Cortex of kidney (tissue), 1 donor: ENCODE measurements around the gene TAF1A.
"Not testable (repeated sequence)": the region's sequence is repeated elsewhere in the genome, so short reads cannot be mapped to it uniquely, and the experiment has no call there.

Experiments
- DNase-seq: peaks from one replicate; lab custom pipeline; 2025; lab: John Stamatoyannopoulos, UW

Gene TAF1A

DNA sequence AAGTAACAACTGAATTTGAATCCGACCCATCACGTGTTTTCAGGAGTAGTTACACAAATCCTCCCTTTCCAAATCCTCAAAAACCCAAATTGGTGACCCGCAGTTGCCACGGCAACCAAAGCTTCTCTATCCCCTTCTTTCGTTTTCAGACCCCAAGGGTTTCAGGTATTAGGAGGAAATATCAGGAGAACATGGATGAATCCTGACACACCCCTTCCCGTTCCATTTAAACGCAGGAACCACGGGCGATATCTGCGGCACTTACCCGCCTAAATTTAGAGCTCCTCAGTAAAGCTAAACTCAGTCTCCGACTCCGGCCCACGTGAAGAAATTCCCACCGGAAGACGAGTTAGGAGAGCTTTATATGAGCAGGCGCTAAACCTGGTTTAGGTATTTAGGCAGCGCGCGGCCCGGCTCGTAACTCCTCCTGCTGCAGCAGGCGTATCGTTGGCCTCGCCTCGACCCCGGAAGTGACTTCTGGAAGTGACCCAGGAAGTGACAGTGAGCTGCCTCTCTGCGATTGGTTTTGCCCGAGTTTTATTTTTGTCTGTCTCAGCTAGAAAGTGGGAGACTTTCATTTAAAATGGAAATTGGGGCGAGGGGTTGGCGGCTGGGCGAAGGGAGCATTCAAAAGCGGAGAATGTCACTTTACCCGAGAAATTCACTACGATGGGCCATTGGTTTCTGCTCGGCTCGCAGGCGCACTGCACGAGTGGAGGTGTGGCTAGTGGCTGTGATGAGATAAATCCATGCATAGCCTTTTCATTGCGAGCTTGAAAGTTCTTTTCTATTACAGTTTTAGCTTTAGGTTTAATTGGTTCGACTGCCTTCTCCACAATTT, at the start of gene TAF1A:
TAF1A (minus strand) TSS at position 472 of the 841 bp plus-strand sequence.
- DNase-seq, result no peak

DNA sequence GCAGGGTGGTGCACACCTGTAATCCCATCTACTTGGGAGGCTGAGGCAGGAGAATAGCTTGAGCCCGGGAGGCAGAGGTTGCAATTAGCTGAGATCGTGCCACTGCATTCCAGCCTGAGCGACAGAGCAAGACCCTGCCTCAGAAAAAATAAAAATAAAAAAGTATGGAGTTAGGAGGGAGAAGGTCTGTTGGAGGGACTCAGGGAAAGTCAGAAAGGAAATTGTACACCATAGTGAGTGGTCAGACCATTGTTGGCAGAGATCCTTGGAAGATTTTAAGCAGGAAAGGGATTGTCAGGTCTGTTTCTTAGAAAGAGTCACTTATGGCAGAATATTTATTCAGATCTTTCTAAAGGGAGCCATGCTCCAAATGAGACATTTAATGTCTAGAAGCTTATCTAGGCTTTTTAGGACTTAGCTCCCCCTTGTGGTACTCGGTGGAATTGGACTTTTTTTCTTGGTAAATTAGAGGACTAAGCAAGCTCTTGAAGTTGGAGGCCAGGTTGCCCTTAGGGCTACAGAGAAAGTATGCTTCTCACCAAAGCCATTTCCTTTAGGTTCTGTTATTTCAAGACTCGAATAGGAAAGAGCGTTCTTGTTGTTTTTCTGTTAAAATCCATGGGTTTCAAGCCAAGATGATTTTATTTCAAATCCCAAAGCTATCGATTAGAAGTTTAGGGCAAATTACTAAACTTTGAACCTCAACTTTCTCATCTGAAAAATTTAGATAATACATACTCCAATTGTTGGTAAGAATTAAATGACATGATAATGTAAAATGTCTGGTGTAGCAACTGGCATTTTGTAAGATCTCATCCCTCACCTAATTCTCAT, 44.7 kb upstream of the TAF1A start:
- no peak for DNase-seq

DNA sequence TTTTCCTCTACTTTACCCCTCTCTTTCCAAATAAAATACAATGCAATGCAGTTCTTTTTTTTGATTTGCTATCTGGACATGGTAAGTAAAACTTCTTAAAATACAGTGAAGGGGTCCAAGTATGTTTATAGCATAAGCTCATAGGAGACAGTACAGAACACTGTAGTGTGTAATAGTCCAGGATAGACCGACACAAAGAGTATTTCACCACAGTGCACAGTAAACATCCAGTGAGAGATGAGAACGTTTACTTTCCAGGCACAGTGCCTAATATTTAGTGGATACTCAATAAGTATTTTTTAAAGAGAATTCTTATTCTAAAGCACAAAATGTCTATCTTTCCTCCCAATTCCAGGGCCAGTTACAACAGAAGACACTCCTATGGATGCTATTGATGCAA, 43.0 kb upstream of the TAF1A start:
- DNase-seq, result no peak

DNA sequence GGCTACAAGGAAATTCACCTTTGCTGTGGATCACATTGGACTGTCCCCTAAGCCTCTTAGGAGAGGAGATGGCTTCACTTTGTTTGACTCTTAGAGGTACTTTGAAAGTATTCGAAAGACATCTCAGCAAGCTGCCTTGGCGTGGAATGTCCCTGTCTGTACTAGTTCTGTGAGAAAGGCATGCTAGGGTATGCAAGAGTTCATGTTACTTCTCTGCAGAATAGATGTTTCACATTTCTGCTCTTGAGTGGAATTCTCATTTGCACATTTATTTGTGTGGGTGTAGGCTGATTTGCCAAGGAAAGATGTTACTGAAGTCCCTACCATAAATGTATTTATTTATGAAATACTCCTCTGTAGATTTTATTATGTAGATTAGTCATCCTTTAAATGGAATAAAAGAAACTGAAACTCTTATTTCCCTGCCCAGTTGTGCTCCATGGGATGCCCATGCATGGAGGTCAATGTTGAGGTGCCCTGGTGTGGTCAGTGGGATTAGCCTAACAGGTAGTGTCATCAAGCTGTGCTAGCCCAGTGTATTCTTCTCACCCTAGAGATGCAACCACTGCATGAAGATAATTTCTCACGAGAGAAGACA, 42.0 kb upstream of the TAF1A start:
- no peak for DNase-seq

DNA sequence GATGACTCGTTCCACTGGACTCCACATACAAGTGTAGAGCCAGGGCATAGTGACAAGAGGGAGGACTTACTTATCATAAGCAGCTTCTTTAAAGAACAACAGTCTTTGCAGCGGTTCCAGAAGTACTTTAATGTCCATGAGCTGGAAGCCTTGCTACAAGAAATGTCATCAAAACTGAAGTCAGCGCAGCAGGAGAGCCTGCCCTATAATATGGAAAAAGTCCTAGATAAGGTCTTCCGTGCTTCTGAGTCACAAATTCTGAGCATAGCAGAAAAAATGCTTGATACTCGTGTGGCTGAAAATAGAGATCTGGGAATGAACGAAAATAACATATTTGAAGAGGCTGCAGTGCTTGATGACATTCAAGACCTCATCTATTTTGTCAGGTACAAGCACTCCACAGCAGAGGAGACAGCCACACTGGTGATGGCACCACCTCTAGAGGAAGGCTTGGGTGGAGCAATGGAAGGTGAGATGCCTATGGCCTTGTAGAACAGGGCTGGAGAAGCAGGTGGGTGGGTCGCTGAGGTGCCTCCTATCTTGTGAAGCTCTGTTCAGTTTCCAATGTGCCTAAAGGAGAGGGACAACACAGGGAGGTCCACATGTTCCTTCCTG, 40.3 kb upstream of the TAF1A start:
- DNase-seq, result no peak

DNA sequence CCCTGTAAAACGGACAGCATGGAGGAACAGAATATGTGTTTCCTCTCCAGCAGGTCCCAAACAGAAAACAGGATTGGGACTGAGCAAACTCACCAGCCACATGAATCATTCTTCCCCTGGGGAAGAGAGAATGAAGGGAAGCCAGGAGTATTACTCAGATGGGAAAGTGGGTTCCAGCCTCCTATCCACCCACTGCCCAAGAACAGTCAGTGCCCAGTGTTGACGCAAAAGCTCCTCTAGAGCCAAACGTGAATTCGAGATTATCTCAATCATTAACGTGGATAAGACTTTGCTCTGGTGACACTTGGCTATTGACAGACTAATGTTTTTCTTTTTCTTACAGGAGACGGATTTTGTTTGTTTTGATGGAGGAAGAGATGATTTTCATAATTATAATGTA, 37.5 kb upstream of the TAF1A start:
- DNase-seq, result no peak

DNA sequence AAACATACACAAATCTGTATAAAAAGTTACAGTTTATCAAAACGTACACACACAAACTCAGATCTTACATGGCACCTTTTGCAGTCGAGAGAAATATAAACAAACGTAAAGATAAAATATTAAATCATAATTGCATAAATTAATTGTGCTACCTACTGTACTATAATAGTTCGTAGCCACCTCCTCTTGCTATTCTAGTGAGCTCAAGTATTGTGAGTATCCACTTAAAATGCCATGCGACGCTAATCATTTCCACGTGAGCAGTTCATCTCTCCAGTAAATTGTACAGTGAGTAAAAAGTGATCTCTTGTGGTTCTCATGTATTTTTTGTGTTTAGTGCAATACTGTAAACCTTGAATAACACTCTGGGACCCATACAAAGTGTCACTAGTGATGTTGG, 34.5 kb upstream of the TAF1A start:
- DNase-seq, result no peak

DNA sequence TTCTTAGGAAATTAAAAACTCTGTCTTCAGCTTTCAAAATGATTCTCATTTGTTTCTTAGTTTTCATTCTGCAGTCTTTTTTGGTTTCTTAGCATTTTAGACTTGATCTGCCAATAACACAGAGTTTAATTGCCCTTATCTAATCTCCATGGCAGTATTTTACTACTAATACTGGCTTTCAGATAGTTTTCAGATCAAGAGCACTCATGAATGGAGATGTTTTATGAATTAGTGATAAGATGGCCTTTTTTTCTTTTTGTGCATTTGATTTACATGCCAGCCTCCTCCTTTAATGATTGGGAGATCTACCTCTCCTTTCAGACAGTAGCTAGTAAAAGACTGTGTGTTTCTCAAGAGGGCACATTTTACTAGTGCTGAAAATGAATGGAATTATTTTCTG, 33.7 kb upstream of the TAF1A start:
- no peak for DNase-seq

DNA sequence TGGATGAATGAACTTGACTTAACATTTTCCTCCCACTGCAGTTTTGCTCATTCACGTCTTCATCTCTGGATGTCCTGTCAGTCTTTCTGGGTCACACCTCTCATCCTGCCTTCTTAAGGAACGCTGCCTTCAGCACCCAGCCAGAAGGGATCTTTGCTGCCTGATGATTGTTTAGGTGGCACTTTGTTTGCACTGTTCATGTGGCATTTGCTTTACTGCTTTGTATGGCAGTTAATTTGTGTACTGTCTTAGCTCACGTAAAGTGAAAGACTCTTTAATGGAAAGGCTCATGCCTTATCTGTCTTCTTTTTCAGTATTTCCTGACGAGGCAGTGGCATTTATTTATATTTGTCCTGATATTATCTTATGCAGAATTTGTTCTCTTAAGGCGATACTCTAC, 33.0 kb upstream of the TAF1A start:
- no peak for DNase-seq

DNA sequence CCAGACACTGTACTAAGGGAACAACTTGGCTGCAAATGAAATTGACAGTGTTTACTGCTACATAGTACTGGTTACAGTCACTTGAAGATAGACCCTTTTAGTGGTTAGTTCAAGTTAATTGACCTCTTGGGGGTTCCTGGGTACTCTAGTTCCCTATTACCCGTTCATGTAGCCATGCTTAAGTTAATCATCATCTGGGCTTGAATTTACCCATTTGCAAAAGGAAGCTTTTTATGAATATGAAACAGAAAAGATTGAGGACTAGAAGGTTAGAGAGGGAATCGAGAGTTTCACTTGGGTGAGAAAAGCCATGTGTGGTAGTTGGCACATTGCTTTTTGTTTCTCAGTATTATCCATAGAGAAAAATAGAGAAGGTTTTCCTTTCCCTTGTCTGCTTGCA, 30.8 kb upstream of the TAF1A start:
- DNase-seq, result no peak

DNA sequence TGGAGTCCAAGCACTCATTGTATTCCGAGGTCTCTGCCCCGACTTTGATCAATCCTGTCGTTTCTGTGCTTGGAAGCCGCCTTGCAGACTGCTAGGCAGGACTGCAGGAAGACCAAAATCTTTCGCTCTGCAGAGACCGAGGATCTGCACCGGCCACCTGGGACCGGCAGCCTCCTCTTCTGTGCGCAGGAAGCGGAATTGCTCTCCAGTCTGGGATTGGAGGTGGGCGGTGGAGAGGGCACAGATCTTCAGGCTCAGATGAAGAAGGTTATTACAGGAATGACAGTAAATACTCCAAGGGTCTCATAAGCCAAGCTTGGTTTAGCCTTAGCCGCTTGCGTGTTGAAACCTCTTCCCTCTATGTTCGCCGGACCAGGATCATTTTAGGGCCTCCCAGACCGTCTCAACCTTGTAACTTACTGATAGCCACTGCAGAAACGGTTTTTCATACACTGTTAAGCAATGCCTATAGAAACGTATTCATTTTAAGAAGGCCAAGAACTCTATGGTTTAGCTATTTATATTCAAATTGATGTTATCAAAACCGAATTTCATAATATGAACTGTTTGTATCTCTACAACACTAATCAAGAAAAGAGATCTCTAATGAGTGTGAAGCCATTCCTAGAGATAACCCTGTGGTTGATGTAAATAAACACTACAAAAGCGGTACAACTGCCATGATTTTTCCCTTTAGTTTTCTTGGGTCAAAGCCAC, 29.3 kb upstream of the TAF1A start:
- DNase-seq, result peak; percentile 11

DNA sequence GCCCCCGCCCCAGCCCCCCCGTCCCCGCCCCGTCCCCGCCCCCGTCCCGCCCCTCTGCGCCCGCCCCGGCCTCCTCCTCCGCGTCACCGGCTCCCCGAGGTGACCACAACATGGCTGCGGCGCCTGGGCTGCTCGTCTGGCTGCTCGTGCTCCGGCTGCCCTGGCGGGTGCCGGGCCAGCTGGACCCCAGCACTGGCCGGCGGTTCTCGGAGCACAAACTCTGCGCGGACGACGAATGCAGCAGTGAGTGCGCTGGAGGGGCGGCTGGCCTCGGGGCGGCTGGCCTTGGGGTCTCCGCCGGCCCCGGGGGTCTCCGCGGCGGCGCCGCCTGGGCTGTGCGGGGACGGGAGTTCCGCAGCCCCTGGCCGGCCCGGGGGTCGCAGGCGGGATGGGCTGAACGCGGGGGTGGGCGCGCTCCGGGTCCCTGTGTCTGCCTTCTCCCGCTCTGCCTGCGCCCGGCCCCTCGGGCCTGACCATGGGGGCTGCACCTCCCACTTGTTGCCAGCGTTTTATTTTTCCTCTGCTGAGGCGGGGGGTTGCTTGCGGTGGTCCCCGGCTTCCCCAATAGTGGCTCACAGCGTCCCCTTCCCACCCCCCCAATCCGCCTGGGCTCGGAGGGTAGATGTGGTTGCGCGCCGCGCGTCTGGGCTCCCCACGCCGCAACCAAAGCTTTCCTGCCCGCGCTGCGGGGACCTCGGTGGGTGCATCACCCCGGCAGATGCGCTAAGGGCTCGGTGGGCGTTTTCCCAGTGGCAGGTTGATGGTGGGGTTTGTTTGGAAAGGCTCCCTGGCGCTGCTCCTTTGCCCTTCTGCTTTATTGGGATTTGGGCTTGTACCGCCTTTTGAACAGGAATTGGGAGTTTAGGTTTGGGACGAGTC, 28.5 kb upstream of the TAF1A start, which contains the start of gene MIA3:
MIA3 (plus strand) TSS at position 97 of the 879 bp plus-strand sequence; CDS start at position 111, 14 bp downstream.
- DNase-seq, result no peak

DNA sequence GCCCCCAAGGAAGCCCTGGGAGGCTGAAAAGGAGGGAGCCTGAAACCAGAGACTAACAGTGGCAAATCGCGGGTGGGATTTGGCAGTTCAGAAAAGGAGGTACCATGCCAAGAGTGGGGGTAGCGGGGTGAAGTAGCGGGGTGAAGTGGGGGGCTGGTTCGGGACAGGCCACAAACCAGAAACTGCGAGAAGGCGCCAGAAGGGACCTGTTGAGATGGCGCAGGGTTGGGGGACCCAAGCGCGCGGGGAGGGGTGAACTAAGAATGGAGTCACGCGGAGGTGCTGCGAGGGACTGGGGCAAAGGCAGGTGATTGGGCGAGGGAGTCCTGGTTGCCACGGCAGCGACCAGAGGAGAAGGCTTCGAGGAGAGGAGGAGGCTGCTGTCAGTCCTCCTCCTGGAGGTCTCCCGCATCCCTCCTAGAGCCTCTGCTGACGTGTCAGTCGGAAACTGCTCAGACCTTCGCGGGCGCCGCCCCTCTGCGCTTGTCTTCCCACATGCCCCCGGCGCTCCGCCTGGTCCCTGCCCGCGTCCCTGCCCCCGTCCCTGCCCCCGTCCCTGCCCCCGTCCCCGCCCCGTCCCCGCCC, 27.7 kb upstream of the TAF1A start:
- peak; percentile 8 for DNase-seq

DNA sequence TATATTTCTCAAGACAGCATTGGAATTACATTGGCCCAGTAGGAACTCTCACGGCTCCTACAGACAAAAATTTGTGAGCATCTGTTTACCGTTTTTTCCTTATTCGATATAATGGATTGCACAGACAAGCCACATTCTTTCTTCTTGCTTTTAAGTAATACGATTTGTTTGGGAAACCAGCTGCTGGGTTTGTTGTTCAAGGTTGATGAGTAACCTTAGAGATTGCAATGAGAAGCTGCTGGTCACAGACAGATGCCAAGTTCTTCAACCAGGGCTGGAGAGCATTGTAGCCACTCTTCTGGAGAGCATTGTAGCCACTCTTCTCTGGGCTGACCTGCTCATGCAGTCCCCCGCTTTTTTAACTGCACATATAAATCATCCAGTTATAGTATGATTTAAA, 26.8 kb upstream of the TAF1A start:
- DNase-seq, result no peak

DNA sequence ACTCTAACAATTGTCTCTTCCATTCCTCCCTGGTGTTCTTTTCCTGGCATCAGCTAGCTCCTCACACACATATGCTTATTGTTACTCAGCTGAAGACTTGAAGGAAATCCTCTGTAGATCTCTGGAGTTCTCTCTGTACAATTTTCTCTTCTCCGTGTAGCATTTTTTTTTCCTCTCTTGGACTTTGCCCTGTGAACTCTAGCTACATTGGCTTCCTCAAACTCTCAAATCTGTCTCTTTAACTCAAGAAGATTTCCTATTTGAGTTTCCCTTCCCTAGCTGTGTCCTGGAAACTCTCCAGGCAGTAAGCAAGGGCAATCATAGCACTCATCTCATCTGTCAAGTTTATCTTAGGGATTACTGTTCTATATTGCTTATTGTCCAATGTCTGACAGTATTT, 23.9 kb upstream of the TAF1A start:
- no peak for DNase-seq

DNA sequence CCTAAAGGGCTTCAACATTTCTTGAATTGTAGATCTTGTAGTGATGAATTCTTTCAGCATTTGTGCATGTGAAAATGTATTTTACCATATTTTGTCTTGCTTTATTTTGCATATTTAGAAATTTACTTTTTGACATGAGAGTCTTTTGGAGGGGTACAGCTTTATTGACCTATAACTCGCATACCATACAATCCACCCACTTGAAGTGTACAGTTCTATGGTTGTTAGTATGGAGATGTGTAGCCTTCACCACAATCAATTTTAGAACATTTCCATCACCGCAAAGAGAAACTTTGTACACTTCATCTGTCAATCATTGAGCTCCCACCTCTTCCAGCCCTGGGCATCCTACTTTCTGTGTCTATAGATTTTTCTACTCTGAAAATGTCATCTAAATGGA, 21.0 kb upstream of the TAF1A start:
- DNase-seq, result no peak

DNA sequence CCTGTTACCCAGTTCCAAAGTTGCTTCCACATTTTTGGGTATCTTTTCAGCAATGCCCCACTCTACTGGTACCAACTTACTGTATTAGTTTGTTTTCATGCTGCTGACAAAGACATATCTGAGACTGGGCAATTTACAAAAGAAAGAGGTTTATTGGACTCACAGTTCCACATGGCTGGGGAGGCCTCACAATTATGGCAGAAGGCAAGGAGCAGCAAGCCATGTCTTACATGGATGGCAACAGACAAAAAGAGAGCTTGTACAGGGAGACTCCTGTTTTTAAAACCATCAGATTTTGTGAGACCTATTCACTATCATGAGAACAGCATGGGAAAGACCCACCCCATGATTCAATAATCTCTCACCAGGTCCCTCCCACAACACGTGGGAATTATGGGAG, 19.4 kb upstream of the TAF1A start:
- not testable (repeated sequence) for DNase-seq

DNA sequence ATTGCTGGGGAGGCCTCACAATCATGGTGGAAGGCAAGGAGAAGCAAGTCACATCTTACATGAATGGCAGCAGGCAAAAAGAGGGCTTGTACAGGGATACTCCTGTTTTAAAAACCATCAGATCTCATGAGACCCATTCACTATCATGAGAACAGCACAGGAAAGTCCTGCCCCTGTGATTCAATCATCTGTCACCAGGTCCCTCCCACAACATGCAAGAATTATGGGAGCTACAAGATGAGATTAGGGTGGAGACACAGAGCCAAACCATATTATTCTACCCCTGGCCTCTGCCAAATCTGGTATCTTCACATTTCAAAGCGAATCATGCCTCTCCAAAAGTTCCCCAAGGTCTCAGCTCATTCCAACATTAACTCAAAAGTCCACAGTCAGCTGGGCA, 17.0 kb upstream of the TAF1A start:
- no peak for DNase-seq

DNA sequence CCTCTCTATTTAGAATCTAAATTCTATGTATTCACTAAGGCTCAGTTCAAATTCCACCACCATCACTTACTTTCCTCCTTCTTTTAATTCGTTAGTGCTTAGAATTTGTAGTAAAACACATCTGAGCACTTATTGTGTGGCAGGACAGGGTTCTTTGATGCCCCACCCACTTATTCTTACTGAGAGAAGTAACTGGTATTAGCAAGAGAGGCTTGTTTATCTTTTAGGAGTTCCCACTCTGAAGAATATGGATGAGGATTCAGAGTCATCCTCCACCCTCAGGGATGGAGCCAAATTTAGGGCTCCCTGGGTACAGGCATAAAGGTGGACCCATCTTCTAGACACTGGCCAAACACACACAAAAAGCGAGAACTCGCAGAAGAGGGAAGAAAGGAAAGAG, 11.5 kb upstream of the TAF1A start:
- DNase-seq, result no peak

DNA sequence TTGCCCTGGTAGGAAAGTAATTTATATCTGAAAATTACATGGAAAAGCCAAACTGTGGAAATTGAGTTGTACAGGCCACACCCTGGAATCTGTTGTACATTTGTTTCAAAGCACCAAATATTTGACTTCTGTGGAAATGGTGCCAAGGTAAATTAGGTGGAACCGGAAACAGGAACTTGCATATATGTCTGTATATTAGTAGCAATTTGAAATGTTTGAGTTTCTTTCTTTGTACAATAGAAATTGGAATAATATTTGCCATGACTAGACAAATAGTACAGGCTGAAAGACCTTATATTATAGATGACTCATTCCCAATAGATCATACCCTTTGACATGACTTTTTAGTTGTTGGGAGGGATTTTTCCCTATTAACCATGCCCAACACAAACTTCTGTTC, 10.5 kb upstream of the TAF1A start:
- DNase-seq, result no peak
